Right lobe of liver (tissue), 4 donors: ENCODE data around the gene EXD1.

ENCODE experiments used
- CTCF ChIP-seq, 4 donors: fragments of 200-600 bp in 3 of 4; fragments of 450-650 bp in 1 of 4; IDR thresholded peaks; one replicate each; pipeline versions ENCODE4 v1.5.1 to v1.8.0; 2016 to 2022; ENCODE audit warnings: antibody characterized with exemption in 4 of 4, mild to moderate bottlenecking in 2 of 4
- POLR2A ChIP-seq: fragments of 450-650 bp; IDR thresholded peaks from one replicate; pipeline ENCODE4 v1.6.1; 2017; ENCODE audit warnings: antibody characterized with exemption, mild to moderate bottlenecking
- donor health status: DM: no; HTN: no; CAD: no.
- donor health status: DM: no; HTN: no; CAD: no.
- donor health status: DM: no; HTN: yes; CAD: no.

GRCh38 chr15:41180206-41180789 lies 50.3 kb downstream of the EXD1 start:
- TF ChIP-seq POLR2A (no peak), CTCF (IDR thresholded peaks at IDR 0.05) (no peak)
